Osteoblast (primary cell): ENCODE measurements around the gene TMEM212. TPM values are rescaled to one million over a fixed set of nuclear protein-coding genes. Genes with fewer than 3 reads are reported as not detected.
A peak's percentile ranks its signal among the peaks of the same experiment; 100 is the strongest.

ENCODE experiments used
- DNase-seq: peaks from one replicate; pipeline ENCODE4 v3.0.0; 2011; ENCODE audit warnings: low spot score, mixed read lengths; ENCODE audit not compliant: insufficient read length; ENCODE audit errors: missing footprints
- H2AFZ ChIP-seq: 2 replicates; pipeline ENCODE4 v1.6.0; 2011; ENCODE audit warnings: mild to moderate bottlenecking, low read length
- H3K27ac ChIP-seq: 2 replicates; pipeline ENCODE4 v1.5.1; 2011; ENCODE audit warnings: mild to moderate bottlenecking, low read depth, low read length, moderate library complexity
- H3K27me3 ChIP-seq: 2 replicates; pipeline ENCODE4 v1.6.0; 2012; ENCODE audit warnings: mild to moderate bottlenecking, control low read depth, inconsistent platforms, low read length, moderate library complexity; ENCODE audit not compliant: insufficient read depth
- H3K36me3 ChIP-seq: 2 replicates; pipeline ENCODE4 v1.5.1; 2011; ENCODE audit warnings: mild to moderate bottlenecking, low read length, control low read depth, moderate library complexity; ENCODE audit not compliant: insufficient read depth
- H3K4me1 ChIP-seq: 2 replicates; pipeline ENCODE4 v1.5.1; 2011; ENCODE audit warnings: mild to moderate bottlenecking, low read length, control low read depth, moderate library complexity; ENCODE audit not compliant: insufficient read depth
- H3K4me2 ChIP-seq: 2 replicates; pipeline ENCODE4 v1.6.0; 2011; ENCODE audit warnings: mild to moderate bottlenecking, low read length; ENCODE audit not compliant: insufficient read depth
- H3K4me3 ChIP-seq: fragments of 200-600 bp; sonication (generic); 3 replicates; pipeline ENCODE4 v1.5.1; 2012; ENCODE audit warnings: mild to moderate bottlenecking, low read length, inconsistent platforms; ENCODE audit not compliant: insufficient read depth
- H3K79me2 ChIP-seq: 2 replicates; pipeline ENCODE4 v1.6.0; 2012; ENCODE audit warnings: mild to moderate bottlenecking, low read length, control low read depth, inconsistent platforms; ENCODE audit not compliant: insufficient read depth
- H3K9me3 ChIP-seq: 2 replicates; pipeline ENCODE4 v1.5.1; 2011; ENCODE audit warnings: low read depth, low read length, control low read depth
- H4K20me1 ChIP-seq: 2 replicates; pipeline ENCODE4 v1.6.0; 2012; ENCODE audit warnings: mild to moderate bottlenecking, low read length, control low read depth; ENCODE audit not compliant: insufficient read depth
- CTCF ChIP-seq: IDR thresholded peaks from 2 replicates; pipeline ENCODE4 v1.5.1; 2011; ENCODE audit warnings: mild to moderate bottlenecking, low read depth, low read length, moderate library complexity; ENCODE audit errors: extremely low read depth
- total RNA-seq: library from RNA; depleted of rRNA; stranded (reverse); fragments of >200 nt; gene quantifications from 2 replicates; pipeline ENCODE4 v1.2.3, GENCODE V29; 2012

Gene TMEM212
- total RNA-seq, 1 donor: not detected

DNA sequence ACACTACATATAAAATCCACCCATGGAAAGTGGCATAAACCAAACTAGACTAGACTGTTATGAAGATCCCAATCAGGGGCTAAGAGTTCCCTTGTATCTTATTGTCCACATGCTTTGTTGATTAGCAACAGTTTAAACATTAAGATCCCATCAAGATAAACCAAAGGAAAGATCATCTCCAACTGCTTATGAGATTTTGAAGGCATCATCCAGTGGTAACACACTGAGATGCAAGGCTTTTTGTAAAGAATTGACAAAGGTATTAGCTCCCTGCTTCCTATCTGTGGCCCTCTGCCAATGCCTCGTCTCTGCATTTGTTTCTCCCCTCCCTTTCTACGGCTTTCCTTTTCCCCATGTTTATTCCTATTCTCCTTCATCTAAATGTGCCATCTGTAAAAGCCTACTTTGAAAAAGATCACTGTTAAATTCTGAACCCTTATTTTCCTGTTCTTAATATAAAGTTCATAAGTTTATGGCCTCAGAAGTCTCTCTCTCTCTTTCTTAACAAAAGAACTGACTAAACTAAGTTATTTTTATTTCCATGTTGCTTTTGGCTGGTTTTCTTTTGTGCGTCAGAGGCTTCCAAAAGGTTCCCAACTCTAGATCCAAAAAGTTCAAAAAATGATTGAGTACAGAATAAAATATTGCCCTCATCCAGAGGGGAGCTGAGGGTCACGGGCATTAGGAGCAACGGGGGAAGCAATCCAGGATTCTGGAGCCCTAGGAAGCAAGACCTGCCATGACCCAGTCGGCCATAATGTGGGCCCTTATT lies 38.3 kb upstream of the TMEM212 start:
- Histone ChIP-seq H2AFZ (no peak overlapping the region), H4K20me1 (no peaks in the 10 kb centered on the region), H3K4me2 (peak overlapping the region; percentile 58), H3K79me2 (peaks cover 17% of the 10 kb centered on the region), H3K36me3 (no peaks in the 10 kb centered on the region), H3K4me1 (peaks cover 55% of the 10 kb centered on the region), H3K4me3 (no peak overlapping the region), H3K27ac (peak overlapping the region; percentile 97), H3K27me3 (no peaks in the 10 kb centered on the region), H3K9me3 (no peaks in the 10 kb centered on the region)
- DNase-seq: peak; percentile 47
- TF ChIP-seq CTCF: no peak

DNA sequence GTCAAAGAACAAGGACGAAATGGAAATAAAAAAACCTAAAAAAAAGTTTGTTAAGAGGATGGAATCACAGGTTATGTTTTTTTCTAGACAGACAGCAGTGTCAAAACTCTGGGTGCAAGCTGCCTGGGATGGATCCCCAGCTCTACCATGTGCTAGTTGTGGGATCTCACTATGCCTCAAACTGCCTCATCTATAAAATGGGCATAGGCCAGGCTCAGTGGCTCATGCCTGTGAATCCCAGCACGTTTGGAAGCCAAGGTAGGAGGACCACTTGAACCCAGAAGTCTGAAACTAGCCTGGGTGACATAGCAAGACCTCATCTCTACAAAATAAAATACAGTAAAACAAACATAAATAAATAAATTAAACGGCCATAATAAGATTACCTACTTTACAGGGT lies 37.5 kb upstream of the TMEM212 start:
- Histone ChIP-seq H3K4me1 (peaks cover 55% of the 10 kb centered on the region), H2AFZ (no peak overlapping the region), H3K27ac (peak overlapping the region; percentile 97), H3K79me2 (peaks cover 14% of the 10 kb centered on the region), H3K4me2 (no peak overlapping the region), H4K20me1 (no peaks in the 10 kb centered on the region), H3K27me3 (no peaks in the 10 kb centered on the region), H3K9me3 (no peaks in the 10 kb centered on the region), H3K4me3 (no peak overlapping the region), H3K36me3 (no peaks in the 10 kb centered on the region)
- no peak for TF ChIP-seq CTCF
- no peak for DNase-seq

GRCh38 chr3:171806200-171807128 lies 36.7 kb upstream of the TMEM212 start:
- Histone ChIP-seq H3K4me3 (no peak overlapping the region), H3K79me2 (peaks cover 14% of the 10 kb centered on the region), H3K9me3 (no peaks in the 10 kb centered on the region), H3K27ac (peak overlapping the region; percentile 97), H3K27me3 (no peaks in the 10 kb centered on the region), H3K36me3 (no peaks in the 10 kb centered on the region), H3K4me2 (peak overlapping the region; percentile 1), H4K20me1 (no peaks in the 10 kb centered on the region), H3K4me1 (peaks cover 55% of the 10 kb centered on the region), H2AFZ (no peak overlapping the region)
- DNase-seq: peak; percentile 89
- TF ChIP-seq CTCF: no peak
